HEK293 (cell line): ENCODE results near the gene TATDN2.

Experiments
- EGR2 ChIP-seq: fragments of 450-650 bp; formaldehyde crosslinking; IDR thresholded peaks from 2 replicates; pipeline ENCODE4 v1.5.1; 2016; ENCODE audit warnings: low read depth, missing biosample characterization, missing genetic modification characterization
- HOXD13 ChIP-seq: sonication (generic); formaldehyde crosslinking; IDR thresholded peaks from 2 replicates; pipeline ENCODE4 v1.8.0; 2022; ENCODE audit warnings: missing genetic modification reagents, borderline replicate concordance
- KLF10 ChIP-seq: fragments of 450-650 bp; IDR thresholded peaks from 2 replicates; pipeline ENCODE4 v1.5.1; 2018; ENCODE audit warnings: missing biosample characterization, mild to moderate bottlenecking, missing genetic modification characterization
- KLF9 ChIP-seq: fragments of 450-650 bp; formaldehyde crosslinking; IDR thresholded peaks from 2 replicates; pipeline ENCODE4 v1.5.1; 2016; ENCODE audit warnings: missing biosample characterization, missing genetic modification characterization, low read depth
- MEIS1 ChIP-seq: sonication (generic); formaldehyde crosslinking; IDR thresholded peaks from 2 replicates; pipeline ENCODE4 v1.8.1; 2022; ENCODE audit warnings: missing genetic modification reagents, mild to moderate bottlenecking, borderline replicate concordance
- MYNN ChIP-seq: fragments of 450-650 bp; formaldehyde crosslinking; IDR thresholded peaks from 2 replicates; pipeline ENCODE4 v1.5.1; 2016; ENCODE audit warnings: missing biosample characterization, missing genetic modification characterization, borderline replicate concordance
- SP2 ChIP-seq: fragments of 450-650 bp; formaldehyde crosslinking; IDR thresholded peaks from 2 replicates; pipeline ENCODE4 v1.5.1; 2016; ENCODE audit warnings: missing biosample characterization, missing genetic modification characterization
- TCF7L2 ChIP-seq: IDR thresholded peaks from 2 replicates; pipeline ENCODE4 v1.6.1; 2011; ENCODE audit warnings: low read depth, mild to moderate bottlenecking, inconsistent platforms, low read length, moderate library complexity, borderline replicate concordance
- ZBTB17 ChIP-seq: fragments of 450-650 bp; formaldehyde crosslinking; IDR thresholded peaks from 2 replicates; pipeline ENCODE4 v1.5.1; 2016; ENCODE audit warnings: missing biosample characterization, missing genetic modification characterization
- ZBTB21 ChIP-seq: fragments of 450-650 bp; formaldehyde crosslinking; IDR thresholded peaks from 2 replicates; pipeline ENCODE4 v1.5.1; 2017; ENCODE audit warnings: missing biosample characterization, missing genetic modification characterization
- ZBTB7A ChIP-seq: fragments of 450-650 bp; formaldehyde crosslinking; IDR thresholded peaks from 2 replicates; pipeline ENCODE4 v1.5.1; 2016; ENCODE audit warnings: low read depth, missing biosample characterization, missing genetic modification characterization
- ZFHX2 ChIP-seq: fragments of 450-650 bp; formaldehyde crosslinking; conservative IDR thresholded peaks from 2 replicates; pipeline ENCODE4 v1.5.1; 2016; ENCODE audit warnings: missing biosample characterization, missing genetic modification characterization
- ZNF10 ChIP-seq: fragments of 450-650 bp; formaldehyde crosslinking; IDR thresholded peaks from 2 replicates; pipeline ENCODE4 v1.5.1; 2017; ENCODE audit warnings: missing biosample characterization, missing genetic modification characterization
- ZNF112 ChIP-seq: fragments of 450-650 bp; formaldehyde crosslinking; IDR thresholded peaks from 2 replicates; pipeline ENCODE4 v1.5.0; 2017; ENCODE audit warnings: missing biosample characterization, missing genetic modification characterization
- ZNF121 ChIP-seq: fragments of 450-650 bp; formaldehyde crosslinking; IDR thresholded peaks from 2 replicates; pipeline ENCODE4 v1.5.1; 2016; ENCODE audit warnings: missing biosample characterization, missing genetic modification characterization
- ZNF140 ChIP-seq: fragments of 450-650 bp; formaldehyde crosslinking; IDR thresholded peaks from 2 replicates; pipeline ENCODE4 v1.5.1; 2016; ENCODE audit warnings: missing biosample characterization, missing genetic modification characterization
- ZNF146 ChIP-seq: fragments of 450-650 bp; formaldehyde crosslinking; IDR thresholded peaks from 2 replicates; pipeline ENCODE4 v1.5.1; 2016; ENCODE audit warnings: missing biosample characterization, missing genetic modification characterization
- ZNF214 ChIP-seq: fragments of 450-650 bp; formaldehyde crosslinking; IDR thresholded peaks from 2 replicates; pipeline ENCODE4 v1.5.1; 2017; ENCODE audit warnings: missing biosample characterization, mild to moderate bottlenecking, missing genetic modification characterization, borderline replicate concordance
- ZNF239 ChIP-seq: fragments of 450-650 bp; formaldehyde crosslinking; IDR thresholded peaks from 2 replicates; pipeline ENCODE4 v1.5.1; 2016; ENCODE audit warnings: missing biosample characterization, missing genetic modification characterization
- ZNF350 ChIP-seq: fragments of 450-650 bp; formaldehyde crosslinking; IDR thresholded peaks from 2 replicates; pipeline ENCODE4 v1.5.0; 2017; ENCODE audit warnings: missing biosample characterization, mild to moderate bottlenecking, missing genetic modification characterization
- ZNF354C ChIP-seq: fragments of 450-650 bp; formaldehyde crosslinking; IDR thresholded peaks from 2 replicates; pipeline ENCODE4 v1.5.1; 2016; ENCODE audit warnings: missing biosample characterization, missing genetic modification characterization, low read depth, borderline replicate concordance
- ZNF366 ChIP-seq: fragments of 450-650 bp; formaldehyde crosslinking; conservative IDR thresholded peaks from 2 replicates; pipeline ENCODE4 v1.5.1; 2016; ENCODE audit warnings: missing biosample characterization, missing genetic modification characterization
- ZNF416 ChIP-seq: fragments of 450-650 bp; formaldehyde crosslinking; IDR thresholded peaks from 2 replicates; pipeline ENCODE4 v1.5.1; 2016; ENCODE audit warnings: missing biosample characterization, missing genetic modification characterization
- ZNF473 ChIP-seq: fragments of 450-650 bp; formaldehyde crosslinking; IDR thresholded peaks from 2 replicates; pipeline ENCODE4 v1.5.1; 2017; ENCODE audit warnings: missing biosample characterization, missing genetic modification characterization
- ZNF521 ChIP-seq: fragments of 450-650 bp; formaldehyde crosslinking; IDR thresholded peaks from 2 replicates; pipeline ENCODE4 v1.5.1; 2017; ENCODE audit warnings: missing biosample characterization, mild to moderate bottlenecking, missing genetic modification characterization
- ZNF549 ChIP-seq: fragments of 450-650 bp; IDR thresholded peaks from 2 replicates; pipeline ENCODE4 v1.5.1; 2018; ENCODE audit warnings: missing biosample characterization, missing genetic modification characterization, mild to moderate bottlenecking, inconsistent platforms, moderate library complexity
- ZNF629 ChIP-seq: fragments of 450-650 bp; formaldehyde crosslinking; IDR thresholded peaks from 2 replicates; pipeline ENCODE4 v1.5.1; 2017; ENCODE audit warnings: missing biosample characterization, missing genetic modification characterization
- ZNF747 ChIP-seq: fragments of 450-650 bp; formaldehyde crosslinking; IDR thresholded peaks from 2 replicates; pipeline ENCODE4 v1.5.1; 2016; ENCODE audit warnings: missing biosample characterization, missing genetic modification characterization
- ZNF792 ChIP-seq: fragments of 450-650 bp; formaldehyde crosslinking; IDR thresholded peaks from 2 replicates; pipeline ENCODE4 v1.5.1; 2016; ENCODE audit warnings: missing biosample characterization, missing genetic modification characterization
- TF ChIP-seq, protein P1 (sequence below): fragments of 450-650 bp; formaldehyde crosslinking; IDR thresholded peaks from 2 replicates; pipeline ENCODE4 v1.5.1; 2016; ENCODE audit warnings: missing biosample characterization, missing genetic modification characterization
- TF ChIP-seq, protein P2 (sequence below): fragments of 450-650 bp; formaldehyde crosslinking; IDR thresholded peaks from 2 replicates; pipeline ENCODE4 v1.5.1; 2016; ENCODE audit warnings: missing biosample characterization, missing genetic modification characterization
- TF ChIP-seq, protein P3 (sequence below): fragments of 450-650 bp; formaldehyde crosslinking; IDR thresholded peaks from 2 replicates; pipeline ENCODE4 v1.5.1; 2016; ENCODE audit warnings: missing biosample characterization, missing genetic modification characterization

The TATDN2 gene

DNA sequence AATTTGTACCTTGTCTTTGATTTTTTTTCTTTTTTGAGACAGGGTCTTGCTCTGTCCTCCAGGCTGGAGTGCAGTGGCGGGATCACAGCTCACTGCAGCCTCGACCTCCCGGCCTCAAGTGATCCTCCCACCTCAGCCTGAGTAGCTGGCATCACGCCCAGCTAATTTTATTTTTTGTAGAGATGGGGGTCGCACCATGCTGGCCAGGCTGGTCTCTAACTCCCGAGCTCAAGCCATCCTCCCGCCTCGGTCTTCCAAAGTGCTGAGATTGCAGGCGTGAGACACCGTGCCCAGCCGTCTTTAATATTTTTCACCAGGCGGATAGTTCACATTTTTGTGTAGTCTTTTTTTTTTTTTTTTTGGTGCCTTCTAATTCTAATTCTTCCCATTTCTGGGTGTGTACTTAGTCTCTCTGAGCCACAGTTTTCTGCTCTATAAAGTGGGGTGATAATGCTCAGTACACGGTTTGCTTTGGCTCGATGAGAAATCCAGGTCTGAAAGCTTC, 528 bp upstream of the TATDN2 start (continued):
- TF ChIP-seq, protein P1, sequence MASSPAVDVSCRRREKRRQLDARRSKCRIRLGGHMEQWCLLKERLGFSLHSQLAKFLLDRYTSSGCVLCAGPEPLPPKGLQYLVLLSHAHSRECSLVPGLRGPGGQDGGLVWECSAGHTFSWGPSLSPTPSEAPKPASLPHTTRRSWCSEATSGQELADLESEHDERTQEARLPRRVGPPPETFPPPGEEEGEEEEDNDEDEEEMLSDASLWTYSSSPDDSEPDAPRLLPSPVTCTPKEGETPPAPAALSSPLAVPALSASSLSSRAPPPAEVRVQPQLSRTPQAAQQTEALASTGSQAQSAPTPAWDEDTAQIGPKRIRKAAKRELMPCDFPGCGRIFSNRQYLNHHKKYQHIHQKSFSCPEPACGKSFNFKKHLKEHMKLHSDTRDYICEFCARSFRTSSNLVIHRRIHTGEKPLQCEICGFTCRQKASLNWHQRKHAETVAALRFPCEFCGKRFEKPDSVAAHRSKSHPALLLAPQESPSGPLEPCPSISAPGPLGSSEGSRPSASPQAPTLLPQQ (tag by site-specific recombination) = no peak; the same call in 1 of the 2 replicates
- no peak for TF ChIP-seq ZNF366 (tag by site-specific recombination)
- no peak for TF ChIP-seq ZNF121 (tag by site-specific recombination)
- TF ChIP-seq, protein P2, sequence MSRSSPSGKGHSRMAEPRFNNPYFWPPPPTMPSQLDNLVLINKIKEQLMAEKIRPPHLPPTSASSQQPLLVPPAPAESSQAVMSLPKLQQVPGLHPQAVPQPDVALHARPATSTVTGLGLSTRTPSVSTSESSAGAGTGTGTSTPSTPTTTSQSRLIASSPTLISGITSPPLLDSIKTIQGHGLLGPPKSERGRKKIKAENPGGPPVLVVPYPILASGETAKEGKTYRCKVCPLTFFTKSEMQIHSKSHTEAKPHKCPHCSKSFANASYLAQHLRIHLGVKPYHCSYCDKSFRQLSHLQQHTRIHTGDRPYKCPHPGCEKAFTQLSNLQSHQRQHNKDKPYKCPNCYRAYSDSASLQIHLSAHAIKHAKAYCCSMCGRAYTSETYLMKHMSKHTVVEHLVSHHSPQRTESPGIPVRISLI (tag by site-specific recombination) = 0 out of 2 replicates have a peak, but pooled peaks have one; percentile 58
- no peak for TF ChIP-seq ZNF747 (tag by site-specific recombination)
- 0 out of 2 replicates have a peak, but pooled peaks have one; percentile 52 for TF ChIP-seq ZNF629 (tag by site-specific recombination)
- no peak for TF ChIP-seq ZNF549 (tag by site-specific recombination)
- TF ChIP-seq ZNF146 (tag by site-specific recombination) = no peak
- TF ChIP-seq MYNN (tag by site-specific recombination) = no peak
- no peak for TF ChIP-seq ZNF214 (tag by site-specific recombination)
- TF ChIP-seq KLF9 (tag by site-specific recombination) = no peak
- TF ChIP-seq ZNF10 = no peak
- 0 out of 2 replicates have a peak, but pooled peaks have one; percentile 25 for TF ChIP-seq ZBTB21 (tag by site-specific recombination)
- no peak for TF ChIP-seq MEIS1 (CRISPR knock-in tag)
- TF ChIP-seq ZNF112 = no peak
- TF ChIP-seq ZNF350 (tag by site-specific recombination) = no peak
- 0 out of 2 replicates have a peak, but pooled peaks have one; percentile 12 for TF ChIP-seq ZBTB17 (tag by site-specific recombination)
- no peak for TF ChIP-seq ZNF239 (tag by site-specific recombination)
- no peak for TF ChIP-seq ZNF792
- TF ChIP-seq ZNF473 (tag by site-specific recombination) = no peak
- no peak for TF ChIP-seq ZFHX2 (tag by site-specific recombination)
- TF ChIP-seq HOXD13 = no peak
- TF ChIP-seq ZNF416 (tag by site-specific recombination) = no peak
- no peak for TF ChIP-seq SP2 (tag by site-specific recombination)
- no peak for TF ChIP-seq ZNF140
- no peak for TF ChIP-seq ZNF354C (tag by site-specific recombination)
- 0 out of 2 replicates have a peak, but pooled peaks have one; percentile 4 for TF ChIP-seq ZBTB7A (tag by site-specific recombination)
- no peak for TF ChIP-seq TCF7L2
- TF ChIP-seq ZNF521 (tag by site-specific recombination) = no peak
- no peak for TF ChIP-seq EGR2 (tag by site-specific recombination)
- TF ChIP-seq, protein P3, sequence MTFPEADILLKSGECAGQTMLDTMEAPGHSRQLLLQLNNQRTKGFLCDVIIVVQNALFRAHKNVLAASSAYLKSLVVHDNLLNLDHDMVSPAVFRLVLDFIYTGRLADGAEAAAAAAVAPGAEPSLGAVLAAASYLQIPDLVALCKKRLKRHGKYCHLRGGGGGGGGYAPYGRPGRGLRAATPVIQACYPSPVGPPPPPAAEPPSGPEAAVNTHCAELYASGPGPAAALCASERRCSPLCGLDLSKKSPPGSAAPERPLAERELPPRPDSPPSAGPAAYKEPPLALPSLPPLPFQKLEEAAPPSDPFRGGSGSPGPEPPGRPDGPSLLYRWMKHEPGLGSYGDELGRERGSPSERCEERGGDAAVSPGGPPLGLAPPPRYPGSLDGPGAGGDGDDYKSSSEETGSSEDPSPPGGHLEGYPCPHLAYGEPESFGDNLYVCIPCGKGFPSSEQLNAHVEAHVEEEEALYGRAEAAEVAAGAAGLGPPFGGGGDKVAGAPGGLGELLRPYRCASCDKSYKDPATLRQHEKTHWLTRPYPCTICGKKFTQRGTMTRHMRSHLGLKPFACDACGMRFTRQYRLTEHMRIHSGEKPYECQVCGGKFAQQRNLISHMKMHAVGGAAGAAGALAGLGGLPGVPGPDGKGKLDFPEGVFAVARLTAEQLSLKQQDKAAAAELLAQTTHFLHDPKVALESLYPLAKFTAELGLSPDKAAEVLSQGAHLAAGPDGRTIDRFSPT (tag by site-specific recombination) = no peak
- TF ChIP-seq KLF10 = no peak
